SU-DHL-6 (cell line): ENCODE measurements around the gene ZNF212.

Experiments used
- EZH2phosphoT487 ChIP-seq: fragments of 200-600 bp; sonication (generic), shearing (Covaris generic); conservative IDR thresholded peaks from 2 replicates; pipeline ENCODE4 v1.6.1; 2018; ENCODE audit warnings: mild to moderate bottlenecking, antibody characterized with exemption, low read length, moderate library complexity, mixed read lengths
- TF ChIP-seq, protein P1 (sequence below): fragments of 200-600 bp; sonication (generic); IDR thresholded peaks from one replicate; pipeline ENCODE4 v1.5.1; 2017; ENCODE audit warnings: antibody characterized with exemption, mild to moderate bottlenecking, low read length, moderate library complexity; ENCODE audit not compliant: insufficient read depth, poor library complexity, severe bottlenecking

DNA sequence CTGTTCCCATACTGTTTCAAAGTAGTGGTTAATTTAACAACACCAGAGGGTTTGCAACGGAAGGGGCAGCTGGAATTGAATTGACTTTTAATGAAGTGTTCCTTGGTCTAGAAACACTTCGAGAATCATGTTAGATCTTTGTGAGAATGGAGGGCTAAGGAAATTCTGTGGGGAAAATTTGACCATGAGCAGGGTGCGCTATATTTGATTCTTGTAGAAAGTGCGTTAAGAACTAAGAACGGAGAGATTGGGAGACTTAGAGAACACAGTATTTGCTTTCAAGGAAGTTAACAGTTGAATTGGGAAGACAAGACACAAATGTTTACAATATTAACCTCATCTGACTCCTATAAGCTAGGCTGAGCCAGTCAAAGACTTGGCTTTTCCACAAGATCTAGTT is 1.2 kb downstream of the ZNF212 start:
- TF ChIP-seq, protein P1, sequence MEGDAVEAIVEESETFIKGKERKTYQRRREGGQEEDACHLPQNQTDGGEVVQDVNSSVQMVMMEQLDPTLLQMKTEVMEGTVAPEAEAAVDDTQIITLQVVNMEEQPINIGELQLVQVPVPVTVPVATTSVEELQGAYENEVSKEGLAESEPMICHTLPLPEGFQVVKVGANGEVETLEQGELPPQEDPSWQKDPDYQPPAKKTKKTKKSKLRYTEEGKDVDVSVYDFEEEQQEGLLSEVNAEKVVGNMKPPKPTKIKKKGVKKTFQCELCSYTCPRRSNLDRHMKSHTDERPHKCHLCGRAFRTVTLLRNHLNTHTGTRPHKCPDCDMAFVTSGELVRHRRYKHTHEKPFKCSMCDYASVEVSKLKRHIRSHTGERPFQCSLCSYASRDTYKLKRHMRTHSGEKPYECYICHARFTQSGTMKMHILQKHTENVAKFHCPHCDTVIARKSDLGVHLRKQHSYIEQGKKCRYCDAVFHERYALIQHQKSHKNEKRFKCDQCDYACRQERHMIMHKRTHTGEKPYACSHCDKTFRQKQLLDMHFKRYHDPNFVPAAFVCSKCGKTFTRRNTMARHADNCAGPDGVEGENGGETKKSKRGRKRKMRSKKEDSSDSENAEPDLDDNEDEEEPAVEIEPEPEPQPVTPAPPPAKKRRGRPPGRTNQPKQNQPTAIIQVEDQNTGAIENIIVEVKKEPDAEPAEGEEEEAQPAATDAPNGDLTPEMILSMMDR: no peak
- TF ChIP-seq EZH2phosphoT487: no peak
